ENCODE data around the gene AP3D1.

- TF ChIP-seq CTCF (IDR thresholded peaks at IDR 0.05; ENCODE audit: extremely low read depth in 1 of 2, insufficient read depth in 1 of 2, low read depth in 1 of 2, low read length in 2 of 2) = no peak
- TF ChIP-seq EZH2 (IDR thresholded peaks at IDR 0.05; ENCODE audit: borderline replicate concordance, low read depth, low read length, severe bottlenecking) = no peak
- TF ChIP-seq MAX (IDR thresholded peaks at IDR 0.05; ENCODE audit: insufficient read depth, insufficient read length) = no peak
Observed at GRCh38 chr19:2132191-2132590, 19.2 kb downstream of the AP3D1 start.

All from endothelial cell of umbilical vein (primary cell).